ENCODE measurements around the gene GORASP2.

The GORASP2 gene

DNA sequence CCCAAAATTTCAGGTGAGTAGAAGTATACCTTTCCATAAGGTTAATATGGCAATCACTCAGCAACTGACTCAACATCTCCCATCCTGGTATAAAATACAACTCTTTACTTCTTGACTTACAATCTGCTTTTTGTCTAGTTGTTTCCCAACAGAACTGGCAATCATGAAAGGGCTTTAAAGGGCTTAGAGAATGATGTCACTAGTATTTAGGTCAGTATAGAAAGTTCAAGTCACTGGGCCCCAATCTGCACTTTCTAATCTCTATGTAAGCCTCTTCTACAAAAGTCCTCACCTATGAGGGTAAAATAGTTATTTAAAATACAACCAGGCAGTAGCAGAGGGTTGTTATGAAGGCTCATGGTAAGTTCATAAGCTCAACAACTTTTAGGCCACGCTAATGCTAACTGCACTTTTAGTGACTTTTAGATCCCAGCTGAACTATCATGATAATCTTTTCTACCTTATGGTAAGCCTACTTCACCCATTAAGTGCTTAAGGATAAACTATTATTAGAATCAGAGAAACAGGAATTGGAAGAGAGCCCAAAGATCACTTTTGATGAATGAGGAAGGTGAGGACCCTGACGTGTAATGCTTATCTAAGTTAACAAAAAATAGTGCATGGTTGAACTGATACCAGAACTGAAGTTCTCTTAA is 79.6 kb downstream of the GORASP2 start:
- no peak for DNase-seq

DNA sequence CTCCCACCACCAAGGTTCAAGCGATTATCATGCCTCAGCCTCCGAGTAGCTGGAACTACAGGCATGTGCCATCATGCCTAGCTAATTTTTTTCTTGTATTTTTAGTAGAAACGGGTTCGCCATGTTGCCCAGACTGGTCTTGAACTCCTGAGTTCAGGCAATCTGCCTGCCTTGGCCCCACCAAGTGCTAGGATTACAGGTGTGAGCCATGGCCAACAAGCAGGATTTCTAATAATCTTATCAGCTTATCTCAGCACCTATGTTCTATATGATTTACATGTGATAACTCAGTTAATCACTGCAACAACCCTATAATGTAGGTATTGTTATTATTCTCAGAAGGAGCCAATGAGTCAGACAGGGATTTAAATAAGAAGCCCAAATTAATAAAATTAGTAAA is 80.3 kb downstream of the GORASP2 start:
- DNase-seq: no peak

DNA sequence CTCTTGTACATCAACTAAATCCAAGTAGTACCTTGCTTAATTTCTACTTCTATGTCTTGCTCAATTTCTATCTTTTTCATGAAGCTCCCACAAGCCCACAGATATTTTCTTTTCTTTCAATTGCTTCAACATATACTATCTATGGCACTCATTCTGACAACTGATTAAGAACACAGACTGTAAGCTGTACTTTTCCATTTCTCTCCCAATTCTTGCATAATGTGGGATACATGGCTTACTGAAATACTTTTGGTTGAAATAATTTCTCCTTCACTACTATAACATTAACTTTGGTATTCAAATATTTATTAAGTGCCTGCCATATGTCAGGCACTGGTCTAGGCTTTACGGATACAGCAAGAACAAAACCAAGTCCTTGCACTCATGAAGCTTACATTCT is 84.8 kb downstream of the GORASP2 start:
- no peak for DNase-seq

DNA sequence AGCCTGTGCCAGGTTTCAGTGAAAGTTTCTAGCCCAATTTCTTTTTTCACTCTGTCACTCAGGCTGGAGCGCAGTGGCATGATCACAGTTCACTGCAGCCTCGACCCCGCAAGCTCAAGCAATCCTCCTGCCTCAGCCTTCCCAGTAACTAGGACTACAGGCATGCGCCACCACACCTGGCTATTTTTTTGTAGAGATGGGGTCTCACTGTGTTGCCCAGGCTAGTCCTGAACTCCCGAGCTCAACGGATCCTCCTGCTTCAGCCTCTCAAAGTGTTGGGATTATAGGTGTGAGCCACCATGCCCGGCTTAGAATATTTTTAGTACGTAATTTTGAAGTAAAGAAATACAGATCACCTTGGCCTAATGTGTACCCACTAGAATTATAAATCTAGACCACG is 87.1 kb downstream of the GORASP2 start:
- no peak for DNase-seq

All from hippocampal formation (tissue), 2 donors.